Measurements from ENCODE around the gene ARHGAP6.
A peak's percentile ranks its signal among the peaks of the same experiment; 100 is the strongest.
"Not testable (repeated sequence)": the region's sequence is repeated elsewhere in the genome, so short reads cannot be mapped to it uniquely, and the experiment has no call there.

The ARHGAP6 gene

GRCh38 chrX:11242704-11243103, 423.0 kb downstream of the ARHGAP6 start:
- POLR2A ChIA-PET: no interaction called here
- DNase-seq (ENCODE audit: extremely low spot score): no peak
- CTCF ChIA-PET: no interaction called here
- TF ChIP-seq CTCF (IDR thresholded peaks at IDR 0.05; ENCODE audit: control extremely low read depth, extremely low read depth, low read depth, missing control alignments): no peak

- no peak for DNase-seq (ENCODE audit: extremely low spot score)
- TF ChIP-seq CTCF (IDR thresholded peaks at IDR 0.05; ENCODE audit: control extremely low read depth, extremely low read depth, low read depth, missing control alignments): no peak
- ChIA-PET POLR2A (no interaction called here), CTCF (no interaction called here)
These were observed 424.0 kb downstream of the ARHGAP6 start for GRCh38 chrX:11241720-11242119.

- ChIA-PET CTCF (interaction anchor here (0.6 to 1.1 kb wide), 2 partner anchors 15 to 17 kb away, joined by 3 read pairs; no protein-coding TSS in a partner anchor), POLR2A (no interaction called here)
- TF ChIP-seq CTCF (IDR thresholded peaks at IDR 0.05; ENCODE audit: control extremely low read depth, extremely low read depth, low read depth, missing control alignments): no peak
- DNase-seq (ENCODE audit: extremely low spot score): peak; percentile 25
These were observed 426.5 kb downstream of the ARHGAP6 start for GRCh38 chrX:11239230-11239629.

GRCh38 chrX:11235377-11235776, 430.3 kb downstream of the ARHGAP6 start:
- POLR2A ChIA-PET, CTCF ChIA-PET: not testable (repeated sequence)

GRCh38 chrX:11215191-11215921, 450.4 kb downstream of the ARHGAP6 start:
- TF ChIP-seq CTCF (IDR thresholded peaks at IDR 0.05; ENCODE audit: control extremely low read depth, extremely low read depth, low read depth, missing control alignments): no peak
- DNase-seq (ENCODE audit: extremely low spot score): no peak
- ChIA-PET POLR2A (no interaction called here), CTCF (interaction anchor here (1.0 kb wide), 1 partner anchor 9 kb away, joined by 3 read pairs; no protein-coding TSS in a partner anchor)

More at GRCh38 chrX:11235377-11235776, 430.3 kb downstream of the ARHGAP6 start:
- DNase-seq (ENCODE audit: extremely low spot score): not testable (repeated sequence)

GRCh38 chrX:11214346-11215190, 451.2 kb downstream of the ARHGAP6 start:
- no peak for TF ChIP-seq CTCF (IDR thresholded peaks at IDR 0.05; ENCODE audit: control extremely low read depth, extremely low read depth, low read depth, missing control alignments)
- ChIA-PET CTCF (interaction anchor here (1.0 kb wide), 1 partner anchor 10 kb away, joined by 3 read pairs; no protein-coding TSS in a partner anchor), POLR2A (no interaction called here)
- DNase-seq (ENCODE audit: extremely low spot score): no peak

- CTCF ChIA-PET: no interaction called here
- DNase-seq (ENCODE audit: extremely low spot score): no peak
- POLR2A ChIA-PET: no interaction called here
- no peak for TF ChIP-seq CTCF (IDR thresholded peaks at IDR 0.05; ENCODE audit: control extremely low read depth, extremely low read depth, low read depth, missing control alignments)
These were observed 453.0 kb downstream of the ARHGAP6 start for GRCh38 chrX:11212741-11213140.

Data from GM10248 (cell line).